GM18520 (cell line): ENCODE measurements around the gene HSFX3.
"Not testable (repeated sequence)": the region's sequence is repeated elsewhere in the genome, so short reads cannot be mapped to it uniquely, and the experiment has no call there.

Experiments used
- ATAC-seq: cut with Tn5 transposase; IDR thresholded peaks from one replicate; pipeline ENCODE4 v1.9.1; 2021; ENCODE audit not compliant: unreplicated experiment

Gene HSFX3

GRCh38 chrX:149518236-149518635 lies 31.5 kb downstream of the HSFX3 start:
- ATAC-seq: no peak

DNA sequence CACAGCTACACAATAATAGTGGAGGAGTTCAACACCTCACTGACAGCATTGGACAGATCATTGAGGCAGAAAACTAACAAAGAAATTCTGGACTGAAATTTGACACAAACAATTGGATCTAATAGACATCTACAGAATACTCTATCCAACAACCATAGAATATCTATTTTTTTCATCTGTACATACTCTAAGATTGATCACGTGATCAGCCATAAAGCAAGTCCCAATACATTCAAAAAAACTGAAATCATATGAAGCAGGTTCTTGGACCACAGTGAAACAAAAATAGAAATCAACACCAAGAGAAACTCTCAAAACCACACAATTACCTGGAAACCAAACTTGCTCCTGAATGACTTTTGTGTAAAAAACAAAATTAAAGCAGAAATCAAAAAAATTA lies 32.4 kb downstream of the HSFX3 start:
- ATAC-seq: no peak

DNA sequence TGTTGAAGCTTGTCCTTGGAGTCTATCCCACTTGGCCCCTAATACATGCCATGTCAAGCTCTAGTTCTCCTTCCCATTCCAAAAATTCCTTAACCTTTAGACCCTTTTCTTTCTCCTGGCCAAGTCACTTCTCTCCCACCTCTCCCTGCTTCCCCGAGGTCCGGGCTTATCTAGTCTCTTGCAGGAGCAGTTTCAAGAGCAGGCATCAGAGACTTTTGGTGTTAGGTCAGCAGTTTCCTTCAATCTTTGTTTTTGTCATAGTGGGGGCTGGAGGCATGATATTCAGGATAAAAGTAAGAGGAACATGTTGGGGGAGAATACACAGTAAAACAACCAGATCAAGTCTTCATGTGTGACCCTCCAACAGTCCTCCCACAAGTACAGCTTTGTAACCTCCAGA lies 33.1 kb downstream of the HSFX3 start:
- no peak for ATAC-seq

GRCh38 chrX:149515954-149516602 lies 33.6 kb downstream of the HSFX3 start:
- ATAC-seq: no peak

DNA sequence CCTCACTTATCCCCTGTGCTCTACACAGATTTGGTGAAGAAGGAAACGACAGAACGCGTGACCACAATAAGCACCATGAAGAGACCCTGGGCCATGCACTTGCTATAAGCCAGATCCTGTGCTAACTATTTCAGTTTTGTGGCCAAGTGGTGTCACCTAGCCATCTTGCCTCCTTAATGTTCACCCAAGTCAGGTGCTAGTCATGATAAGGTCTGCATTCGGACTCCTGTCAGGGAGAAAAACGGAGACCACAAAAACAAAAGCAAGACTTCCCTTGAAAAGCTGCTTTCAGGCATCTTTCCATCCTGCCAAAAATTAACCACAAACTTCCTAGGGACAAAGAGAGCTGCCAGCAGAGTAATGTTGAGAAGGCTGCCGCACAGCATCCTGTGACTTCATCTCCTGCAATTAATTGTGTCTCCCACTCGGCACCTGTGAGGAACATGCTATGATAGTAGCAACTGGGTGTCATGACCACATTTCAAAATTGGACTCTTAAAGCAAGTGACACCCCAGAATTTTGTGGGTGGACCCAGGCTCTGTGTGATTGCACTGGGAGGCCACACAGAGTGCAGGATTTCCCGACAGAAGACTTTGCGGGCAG lies 35.8 kb downstream of the HSFX3 start:
- ATAC-seq: no peak

DNA sequence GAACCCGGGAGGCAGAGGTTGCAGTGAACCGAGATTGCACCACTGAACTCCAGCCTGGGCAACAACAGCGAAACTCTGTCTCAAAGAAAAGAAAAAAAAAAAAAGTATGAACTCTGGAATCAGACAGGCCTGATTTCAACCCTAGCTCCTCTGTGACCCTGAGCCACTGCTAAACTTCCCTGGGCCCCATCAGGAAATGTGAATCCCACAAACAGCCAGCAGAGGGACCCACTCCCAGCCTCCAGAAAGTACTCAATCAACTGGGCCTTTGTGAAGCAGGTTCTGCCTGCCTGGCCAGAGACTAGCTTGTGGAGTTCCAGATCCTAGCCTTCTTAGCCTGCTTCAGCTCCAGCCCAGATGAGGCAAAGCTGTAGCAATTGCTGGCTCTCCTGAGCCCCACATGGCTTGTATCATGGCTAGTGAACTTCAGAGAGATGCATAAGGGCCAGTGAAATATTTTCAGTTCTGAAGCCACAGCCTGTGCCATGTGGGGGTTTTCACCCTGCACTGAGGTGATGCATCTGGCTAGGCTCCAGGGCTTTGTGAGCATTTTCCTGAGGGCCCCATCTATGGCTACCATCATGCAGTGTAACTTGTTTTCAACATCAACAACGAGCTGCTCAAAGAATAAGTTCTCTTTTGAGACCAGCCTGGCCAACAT lies 37.4 kb downstream of the HSFX3 start:
- peak; percentile 55 for ATAC-seq

- no peak for ATAC-seq
Observed at GRCh38 chrX:149511081-149511480, 38.6 kb downstream of the HSFX3 start.

- no peak for ATAC-seq
Observed at GRCh38 chrX:149510386-149510785, 39.3 kb downstream of the HSFX3 start.

DNA sequence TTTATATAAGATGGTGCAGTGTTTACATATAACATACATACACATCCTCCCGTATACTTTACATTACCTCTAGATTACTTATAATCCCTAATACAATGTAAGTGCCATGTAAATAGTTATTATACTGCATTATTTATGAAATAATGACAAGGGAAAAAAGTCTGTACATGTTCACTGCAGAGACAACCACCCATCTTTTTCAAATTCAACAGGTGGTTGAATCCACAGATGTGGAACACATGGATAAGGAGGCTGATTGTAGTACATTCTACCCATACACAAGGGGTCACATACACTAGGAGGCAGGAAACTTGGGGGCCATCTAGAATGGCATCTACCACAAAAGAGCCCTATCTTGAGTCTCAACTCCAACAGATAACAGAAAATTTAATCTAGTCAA lies 41.3 kb downstream of the HSFX3 start:
- ATAC-seq: no peak

- ATAC-seq: no peak
Observed at GRCh38 chrX:149506349-149506748, 43.4 kb downstream of the HSFX3 start.

DNA sequence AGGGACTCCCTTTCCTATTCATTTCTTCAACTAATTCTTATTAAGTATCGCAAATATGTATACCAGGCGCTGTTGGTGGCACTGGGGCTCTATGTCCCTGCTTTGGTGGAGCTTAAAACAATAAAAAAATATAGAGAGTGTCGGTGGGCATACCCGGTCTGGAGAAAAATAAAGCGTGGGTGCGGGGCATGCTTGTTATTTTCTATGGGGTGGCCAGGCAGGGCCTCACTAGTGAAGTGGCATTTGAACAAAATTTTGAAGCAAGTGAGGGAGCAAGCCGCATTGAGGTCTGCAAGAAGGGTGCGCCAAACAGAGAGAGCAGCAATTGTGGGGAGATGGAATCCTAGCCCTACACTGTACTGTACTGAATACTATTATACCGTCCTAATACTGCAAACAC lies 44.1 kb downstream of the HSFX3 start:
- no peak for ATAC-seq

DNA sequence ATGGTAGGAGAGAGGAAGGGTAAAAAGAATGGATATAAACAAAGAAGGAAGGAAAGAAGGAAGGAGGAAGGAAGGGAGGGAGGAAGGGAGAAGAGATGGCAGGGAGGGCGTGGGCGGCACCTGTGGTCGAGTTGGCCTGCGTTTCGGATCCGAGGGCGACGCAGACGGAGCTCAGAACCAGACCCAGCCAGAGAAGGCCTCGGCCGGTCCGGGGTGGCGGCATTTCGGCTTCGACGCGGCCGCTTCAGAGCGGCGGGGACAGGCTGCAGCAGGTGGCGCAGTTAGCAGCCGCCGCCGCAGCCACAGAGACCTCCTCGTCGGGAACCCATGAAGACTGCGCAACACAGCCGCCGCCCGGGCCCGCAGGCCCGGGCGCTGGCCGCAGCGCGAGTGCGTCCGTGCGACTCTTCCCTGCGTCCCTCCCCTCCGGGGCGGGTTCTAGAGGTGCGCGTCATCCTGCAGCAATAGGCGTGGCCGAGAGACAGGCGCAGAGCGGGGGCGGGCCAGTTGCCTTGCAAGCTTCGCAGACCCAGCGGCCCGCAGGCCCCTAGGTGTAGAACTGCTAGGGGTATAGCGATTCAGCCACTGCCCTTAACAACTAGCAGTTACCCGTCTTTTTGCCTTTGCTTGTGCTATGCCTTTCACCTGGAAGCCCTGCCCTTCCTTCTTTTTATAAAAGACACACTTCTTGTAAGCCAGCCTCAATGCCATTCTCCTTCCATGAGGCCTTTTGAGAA lies 44.6 kb downstream of the HSFX3 start, which contains the start of gene IDS:
Gene IDS, minus strand, starts transcription at position 392 of the 737 bp plus-strand sequence. Its CDS starts 169 bp downstream, at position 223.
- peak; percentile 82 for ATAC-seq

DNA sequence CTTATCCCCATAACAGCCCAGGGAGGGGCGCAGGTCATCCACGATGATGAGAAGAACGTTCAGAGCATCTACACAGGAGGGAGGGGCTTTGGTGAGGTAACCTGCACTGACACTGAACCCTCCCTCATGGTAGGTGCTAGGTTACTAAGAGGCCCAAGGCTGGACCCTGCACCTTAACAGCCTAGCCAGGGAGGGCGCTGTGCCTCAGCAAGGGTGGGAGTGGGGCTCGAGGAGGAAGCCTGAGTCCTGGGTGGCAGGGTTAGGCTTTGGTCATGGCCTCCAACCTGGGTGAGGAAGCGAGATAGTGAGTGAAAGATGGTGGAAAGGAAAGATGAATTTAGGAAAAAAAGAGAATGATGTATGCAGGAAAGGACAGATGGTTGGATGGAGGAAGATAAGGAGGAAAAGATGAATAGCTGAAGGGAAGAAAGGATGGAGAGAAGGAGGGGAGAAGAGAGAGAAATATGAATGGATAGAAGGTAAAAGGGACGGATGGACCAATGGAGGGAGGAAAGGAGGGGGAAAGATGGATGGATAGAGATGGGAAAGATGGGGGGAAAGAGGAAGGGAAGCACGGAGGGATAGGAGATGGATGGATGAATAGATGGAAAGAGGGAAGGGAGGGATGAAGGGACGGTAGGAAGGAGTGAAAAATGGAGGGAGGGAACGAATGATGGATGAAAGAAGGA lies 45.4 kb downstream of the HSFX3 start:
- ATAC-seq: peak; percentile 26

- ATAC-seq: peak; percentile 66
Observed at GRCh38 chrX:149503446-149503845, 46.3 kb downstream of the HSFX3 start.

GRCh38 chrX:149502923-149503322 lies 46.8 kb downstream of the HSFX3 start:
- not testable (repeated sequence) for ATAC-seq

DNA sequence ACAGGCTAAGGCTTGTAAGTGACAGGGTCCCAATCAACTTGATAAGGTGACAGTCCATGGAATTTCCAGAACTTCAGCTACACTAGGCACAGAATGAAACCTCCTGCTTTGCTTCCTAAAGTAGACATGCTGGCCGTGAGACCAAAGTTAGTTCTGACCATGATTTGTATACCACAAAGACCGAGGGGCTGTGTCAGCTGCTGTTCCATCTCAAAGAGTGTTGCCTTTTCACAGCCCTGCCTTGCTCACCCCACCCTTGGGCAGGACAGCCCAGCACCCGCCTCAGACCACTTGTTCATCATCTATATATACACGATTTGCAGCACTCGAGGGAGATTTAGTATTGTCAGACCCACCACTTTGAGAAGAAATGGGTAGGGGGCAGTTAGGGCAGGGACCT lies 50.0 kb downstream of the HSFX3 start:
- ATAC-seq: no peak

DNA sequence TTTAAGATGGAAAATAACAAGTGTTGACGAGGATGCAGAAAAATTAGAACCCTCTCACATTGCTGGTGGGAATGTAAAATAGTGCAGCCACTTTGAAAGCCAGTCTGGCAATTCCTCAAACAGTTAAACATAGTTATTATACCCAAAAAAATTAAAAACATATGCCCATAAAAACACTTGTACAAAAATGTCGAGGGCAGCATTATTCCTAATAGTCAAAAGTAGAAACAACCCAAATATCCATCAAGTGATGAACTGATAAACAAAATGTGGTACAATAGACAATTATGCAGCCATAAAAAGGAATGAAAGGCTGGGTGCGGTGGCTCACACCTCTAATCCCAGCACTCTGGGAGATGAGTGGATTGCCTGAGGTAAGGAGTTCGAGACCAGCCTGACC lies 51.0 kb downstream of the HSFX3 start:
- no peak for ATAC-seq
